ENCODE data around the gene CIZ1.

DNA sequence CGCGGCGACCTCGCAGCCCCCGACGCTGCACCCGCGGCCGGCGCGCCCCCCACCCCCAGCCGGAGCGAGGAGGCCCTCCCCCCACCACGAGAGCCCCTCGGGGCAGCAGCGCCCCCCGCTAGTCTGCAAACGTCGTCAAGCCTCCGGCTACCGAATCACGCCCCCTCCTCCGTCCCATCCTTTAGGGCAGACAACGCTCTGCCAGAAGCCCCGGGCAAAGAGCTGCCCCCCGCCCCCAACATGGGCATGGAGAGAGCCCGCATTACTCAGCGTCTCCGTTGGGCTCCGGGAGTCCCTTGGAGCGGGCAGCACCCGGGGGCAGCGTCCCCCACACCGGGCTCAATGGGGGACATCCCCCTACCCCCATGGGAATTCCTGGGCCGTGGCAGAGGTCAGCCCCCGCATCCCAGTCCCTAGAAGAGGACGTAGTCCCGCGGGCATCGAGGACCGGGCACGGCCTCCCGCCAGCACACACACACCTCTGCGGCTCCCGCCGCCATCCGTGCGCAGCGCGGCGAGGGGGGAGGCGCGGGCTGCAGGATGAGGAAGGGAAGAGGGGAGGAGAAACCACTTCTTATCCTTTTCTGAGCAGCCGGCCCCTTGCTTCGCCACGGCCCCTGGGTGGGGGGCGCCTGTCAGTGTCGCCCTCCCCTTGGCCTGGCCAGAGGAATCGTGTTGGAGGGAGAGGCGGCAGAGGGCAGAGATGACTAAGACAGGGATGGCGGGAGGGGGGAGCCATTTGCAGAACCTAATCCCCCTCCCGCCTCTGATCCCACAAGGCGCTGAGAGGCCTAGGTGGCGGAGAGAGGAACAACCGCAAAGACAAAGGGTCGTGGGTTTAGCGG lies 12.6 kb upstream of the CIZ1 start:
- TF ChIP-seq REST (IDR thresholded peaks at IDR 0.05; ENCODE audit: insufficient read depth in 1 of 2, low read depth in 2 of 2, low read length in 2 of 2) (no peak), TAF1 (IDR thresholded peaks at IDR 0.05; ENCODE audit: borderline replicate concordance, insufficient read depth, low read length) (no peak), POLR2AphosphoS5 (IDR thresholded peaks at IDR 0.05; ENCODE audit: low read depth, low read length) (no peak), SIN3A (IDR thresholded peaks at IDR 0.05; ENCODE audit: borderline replicate concordance, insufficient read depth, low read length) (no peak), FOXP2 (optimal IDR thresholded peaks at IDR 0.05; ENCODE audit: borderline replicate concordance, extremely low read depth, extremely low read length, insufficient read depth) (no peak)

All from PFSK-1 (cell line).